ENCODE data around the gene UBA6.
"Not testable (repeated sequence)": the region's sequence is repeated elsewhere in the genome, so short reads cannot be mapped to it uniquely, and the experiment has no call there.

The UBA6 gene

DNA sequence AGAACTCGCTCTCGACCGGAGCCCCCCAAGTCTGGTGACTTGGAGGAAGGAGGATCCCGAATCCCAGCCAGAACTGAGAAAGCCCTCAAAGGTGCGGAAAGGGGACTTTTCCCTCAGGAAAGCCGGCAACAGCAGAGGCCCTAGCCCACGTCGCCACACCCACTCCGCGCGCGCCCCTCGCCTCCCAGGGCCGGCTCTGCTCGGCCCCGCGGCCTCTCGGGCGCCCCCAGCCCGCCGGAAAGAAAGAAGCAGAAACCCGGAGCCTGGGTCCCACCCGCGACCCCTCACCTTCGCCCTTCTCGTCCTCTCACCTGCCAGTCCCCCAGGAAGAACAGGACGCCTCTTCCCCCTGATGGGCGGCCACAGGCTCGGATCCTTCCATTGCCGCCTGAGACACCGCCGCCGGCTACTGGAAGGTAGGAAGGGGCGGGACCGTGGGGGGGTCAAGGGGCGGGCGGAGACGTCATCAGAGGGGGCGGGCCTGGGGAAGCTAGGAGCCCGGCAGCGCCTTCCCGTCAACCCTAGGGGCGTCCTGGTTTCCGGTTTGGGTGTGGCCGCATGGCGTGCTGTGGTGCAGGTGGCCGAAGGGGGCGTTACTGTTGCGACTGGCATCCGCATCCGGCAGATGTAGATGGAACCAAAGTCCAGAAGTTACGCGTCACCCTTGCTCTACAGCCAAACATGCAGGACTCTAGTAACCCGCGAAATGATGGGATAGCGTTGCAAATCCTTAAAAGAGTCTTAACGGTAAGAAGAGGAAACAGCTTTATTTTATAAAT is at the start of gene UBA6:
TSS of gene UBA6 (minus strand) at position 418 of the 779 bp plus-strand sequence. CDS start at position 382, 36 bp downstream.
- DNase-seq = peak; percentile 96

DNA sequence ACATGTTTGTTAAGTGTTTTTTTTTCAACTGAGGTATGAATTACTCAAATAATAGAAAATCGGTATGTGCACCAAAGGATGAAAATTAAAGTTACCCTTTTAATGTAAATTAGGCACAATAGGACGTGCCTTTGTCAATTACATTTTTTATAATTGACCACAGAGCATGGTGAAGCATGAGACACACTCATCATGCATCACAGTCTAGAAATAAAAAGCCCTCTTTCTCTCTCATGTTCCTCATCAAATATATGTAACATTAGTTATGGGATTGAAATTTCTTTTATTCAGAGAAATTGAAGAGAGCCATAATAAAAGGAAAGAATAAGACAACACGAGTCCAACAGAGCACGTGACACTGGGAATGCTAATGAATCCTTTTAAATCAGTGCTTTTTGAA is 49.7 kb upstream of the UBA6 start:
- no peak for DNase-seq

DNA sequence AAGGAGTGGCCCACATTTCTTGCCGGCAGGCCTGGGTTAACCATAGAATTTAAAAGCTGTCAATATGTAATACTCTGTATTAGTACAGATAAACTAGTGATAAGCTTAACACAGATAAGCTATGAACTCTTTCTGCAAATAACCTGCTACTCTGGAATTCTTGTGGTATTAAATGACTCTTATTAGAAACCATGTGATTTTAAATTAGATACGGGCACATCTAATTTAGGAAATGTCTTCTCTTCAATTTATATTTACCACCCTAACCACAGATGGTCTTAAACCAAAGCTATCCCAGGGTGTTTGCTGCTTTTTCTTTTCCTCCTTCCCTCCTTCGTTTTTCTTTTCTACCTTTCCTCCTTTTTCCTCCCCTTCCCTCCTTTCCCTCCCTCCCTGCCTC is 48.3 kb upstream of the UBA6 start:
- no peak for DNase-seq

DNA sequence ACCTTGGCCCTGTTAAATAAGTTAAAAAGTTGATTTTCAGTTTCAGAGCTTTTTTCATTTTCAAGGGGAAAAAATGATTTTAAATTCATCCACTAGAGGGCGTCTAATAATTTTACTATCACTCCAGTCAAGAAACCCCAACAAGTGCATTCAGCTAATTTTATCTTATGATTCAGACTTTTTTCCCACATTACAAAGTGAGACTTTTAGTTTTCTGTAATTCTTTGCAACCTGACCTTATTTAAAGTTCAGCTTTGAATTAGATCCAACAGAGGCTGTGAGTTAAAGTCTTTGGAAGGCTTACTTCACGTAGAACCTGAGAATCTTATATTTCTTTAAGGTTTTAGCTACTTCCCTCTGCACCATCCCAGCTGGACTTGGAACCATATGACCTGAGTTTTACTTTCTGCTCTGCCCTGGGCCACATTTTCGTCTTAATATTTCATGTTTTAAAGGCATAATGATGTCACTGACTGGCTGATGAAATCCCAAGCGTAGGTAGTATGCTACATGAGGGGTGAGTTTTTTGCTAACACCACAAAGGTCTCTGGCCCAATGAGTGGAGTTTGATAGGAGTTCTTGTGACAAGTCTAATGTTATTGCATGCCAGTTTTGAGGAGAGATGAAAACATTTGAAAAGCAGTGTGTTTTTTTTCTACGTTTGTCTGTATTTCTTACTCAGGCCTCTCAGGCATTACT is 46.0 kb upstream of the UBA6 start:
- DNase-seq = no peak

DNA sequence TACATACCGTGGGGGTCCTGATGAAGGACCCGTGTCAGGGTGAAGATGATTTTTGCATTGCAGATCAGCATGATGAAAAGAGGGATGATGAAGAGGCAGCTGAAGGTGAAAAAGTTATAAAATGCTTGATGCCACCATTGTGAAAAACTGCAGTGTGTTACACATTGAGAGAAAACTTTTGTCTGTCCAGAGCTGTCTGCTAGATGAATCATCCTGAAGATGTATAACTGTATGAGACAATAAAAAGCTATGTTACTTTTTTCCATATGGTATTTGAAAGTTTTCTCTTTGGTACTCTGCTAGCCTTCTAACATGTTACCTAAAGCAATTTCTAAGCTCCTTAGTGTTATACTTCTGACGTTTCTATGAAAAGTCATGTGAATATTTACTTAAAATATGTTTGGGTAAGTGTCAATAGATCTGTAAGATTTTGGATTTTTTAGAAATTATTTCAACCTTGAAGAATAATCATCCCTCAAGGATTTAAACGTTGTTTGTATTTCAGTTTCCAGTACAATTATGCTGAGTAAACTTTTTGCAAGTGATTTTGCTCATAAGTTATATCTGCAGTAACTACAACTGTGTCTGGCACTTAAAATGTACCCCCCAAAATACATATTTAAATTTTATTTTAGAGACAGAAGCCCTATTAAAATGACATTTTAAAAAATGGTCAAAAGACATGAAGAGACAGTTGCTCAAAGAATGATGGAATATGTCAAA is 43.8 kb upstream of the UBA6 start:
- no peak for DNase-seq

- no peak for DNase-seq
These were observed 42.2 kb upstream of the UBA6 start for GRCh38 chr4:67743194-67743593.

DNA sequence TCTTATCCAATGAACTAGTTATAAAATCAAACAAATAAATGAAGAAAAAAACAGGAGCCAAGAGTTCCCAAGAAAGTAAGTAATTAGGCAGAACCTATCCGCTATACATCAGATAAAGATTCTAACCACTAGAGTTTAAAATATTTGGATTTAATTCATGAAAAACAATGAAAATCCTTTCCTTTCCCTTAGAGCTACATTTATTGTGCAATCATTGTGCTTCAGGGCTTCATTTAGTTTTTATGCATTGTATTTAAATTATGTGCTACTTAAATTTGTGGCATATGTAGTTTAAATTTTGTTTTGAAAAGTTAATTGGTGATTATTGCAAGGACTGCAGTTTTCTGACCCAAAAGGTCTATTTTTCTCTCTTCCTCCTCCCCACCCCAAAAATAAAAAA is 35.3 kb upstream of the UBA6 start:
- DNase-seq = no peak

GRCh38 chr4:67735325-67735724 is 34.4 kb upstream of the UBA6 start:
- DNase-seq = no peak

GRCh38 chr4:67730511-67730910 is 29.6 kb upstream of the UBA6 start:
- DNase-seq = not testable (repeated sequence)

DNA sequence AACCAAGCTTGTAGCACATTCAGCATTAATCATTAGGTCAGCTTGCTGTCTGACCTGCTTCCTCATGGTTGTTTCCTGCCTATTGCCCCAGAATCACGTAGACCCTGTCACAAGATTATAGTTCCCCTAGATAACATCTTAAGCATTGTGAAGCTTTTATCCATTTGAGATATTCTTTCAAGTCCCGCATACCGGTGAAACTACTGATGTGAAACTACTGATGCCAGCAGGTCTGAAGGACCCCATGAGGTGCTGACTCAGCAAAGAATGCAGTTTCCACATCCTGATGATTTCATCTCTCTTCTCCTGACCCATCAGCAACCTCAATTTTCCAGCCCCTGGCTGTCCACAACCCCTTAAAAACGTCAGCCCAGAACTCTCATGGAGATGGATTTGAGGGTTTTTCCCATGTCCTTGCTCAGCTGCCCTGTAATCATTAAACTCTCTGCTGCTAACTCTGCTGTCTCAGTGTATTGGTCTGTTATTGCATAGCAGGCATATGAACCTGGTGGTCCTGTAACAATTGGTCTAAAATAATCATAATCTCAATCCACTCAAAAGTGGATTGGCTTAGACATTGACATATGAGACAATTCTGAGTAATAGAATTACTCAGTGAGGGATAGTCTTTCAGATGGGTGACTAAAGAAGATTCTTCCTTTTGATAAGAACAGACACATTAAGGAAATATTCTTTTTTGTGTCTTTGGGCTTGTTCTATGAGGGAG is 26.3 kb upstream of the UBA6 start:
- no peak for DNase-seq

GRCh38 chr4:67725981-67726380 is 25.0 kb upstream of the UBA6 start:
- DNase-seq = no peak

DNA sequence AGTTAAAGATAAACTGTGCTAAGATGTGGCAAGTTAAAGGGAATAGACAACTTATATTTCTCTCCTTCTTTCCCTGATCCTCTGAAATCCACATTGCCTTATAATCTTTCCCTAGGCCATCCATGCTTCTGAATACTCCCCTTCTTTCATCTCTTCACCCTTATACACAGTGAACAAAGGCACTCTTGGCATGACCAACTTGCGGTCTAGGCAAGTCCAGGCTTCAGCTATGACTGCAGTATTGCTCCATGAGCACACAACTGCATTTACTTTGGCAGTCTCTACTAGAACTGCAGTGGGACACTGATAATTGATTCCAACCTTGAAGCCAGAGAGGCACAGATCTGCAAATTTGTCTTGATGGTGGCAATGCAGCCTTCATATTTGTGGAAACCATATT is 24.2 kb upstream of the UBA6 start:
- DNase-seq = no peak

GRCh38 chr4:67723949-67724348 is 23.0 kb upstream of the UBA6 start:
- no peak for DNase-seq

GRCh38 chr4:67723341-67723740 is 22.4 kb upstream of the UBA6 start:
- no peak for DNase-seq

GRCh38 chr4:67721770-67722597 is 21.0 kb upstream of the UBA6 start:
- DNase-seq = no peak

DNA sequence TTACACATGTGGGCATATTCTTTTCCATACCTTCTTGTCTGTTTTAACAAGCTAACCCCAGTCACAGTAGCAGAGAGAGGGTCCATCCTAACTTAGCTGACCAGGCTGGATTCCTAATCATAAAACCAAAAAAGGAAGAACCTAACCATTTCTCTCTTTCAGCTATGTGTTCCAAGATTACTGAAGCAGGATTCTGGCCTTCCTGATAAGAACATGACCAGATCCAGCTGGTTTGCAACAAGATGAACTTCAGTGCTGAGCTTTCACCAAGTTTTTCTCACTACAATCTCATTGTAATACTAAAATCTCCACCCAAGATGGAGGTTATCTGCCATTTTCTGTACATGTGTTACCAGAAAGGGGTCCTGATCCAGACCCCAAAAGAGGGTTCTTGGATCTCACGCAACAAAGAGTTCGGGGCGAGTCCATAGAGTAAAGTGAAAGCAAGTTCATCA is 20.4 kb upstream of the UBA6 start:
- no peak for DNase-seq

DNA sequence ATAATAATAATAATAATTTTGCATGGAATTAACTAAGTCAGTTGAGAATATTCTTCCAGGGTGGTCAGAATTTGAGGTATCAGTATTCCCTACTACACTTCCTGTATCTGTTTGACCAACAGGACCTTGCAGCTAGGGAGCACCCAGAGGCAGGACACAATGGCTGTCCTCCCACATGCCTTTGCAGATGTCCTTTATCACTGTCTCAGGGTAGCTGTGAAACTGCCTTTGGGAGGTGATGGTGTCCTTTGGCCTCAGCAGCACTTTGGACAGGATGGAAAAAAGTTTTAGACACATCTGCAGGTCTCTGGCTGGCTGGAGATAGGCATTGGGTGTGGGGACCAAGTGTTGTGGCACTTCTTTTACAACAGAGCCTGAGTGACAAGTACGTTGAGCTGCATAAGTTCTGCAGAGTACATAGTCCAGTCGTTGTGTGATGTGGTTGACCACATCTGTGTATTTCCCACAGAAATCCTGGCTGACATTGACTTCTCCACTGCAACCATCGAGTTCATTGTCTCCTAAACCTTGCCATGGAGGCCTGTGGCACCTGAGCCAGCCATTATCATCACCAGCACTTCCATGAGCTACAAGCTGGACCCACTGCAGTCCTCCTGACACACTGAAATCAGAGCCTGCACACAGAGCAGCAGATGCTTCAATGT is 19.1 kb upstream of the UBA6 start:
- no peak for DNase-seq

GRCh38 chr4:67718848-67719247 is 17.9 kb upstream of the UBA6 start:
- no peak for DNase-seq

DNA sequence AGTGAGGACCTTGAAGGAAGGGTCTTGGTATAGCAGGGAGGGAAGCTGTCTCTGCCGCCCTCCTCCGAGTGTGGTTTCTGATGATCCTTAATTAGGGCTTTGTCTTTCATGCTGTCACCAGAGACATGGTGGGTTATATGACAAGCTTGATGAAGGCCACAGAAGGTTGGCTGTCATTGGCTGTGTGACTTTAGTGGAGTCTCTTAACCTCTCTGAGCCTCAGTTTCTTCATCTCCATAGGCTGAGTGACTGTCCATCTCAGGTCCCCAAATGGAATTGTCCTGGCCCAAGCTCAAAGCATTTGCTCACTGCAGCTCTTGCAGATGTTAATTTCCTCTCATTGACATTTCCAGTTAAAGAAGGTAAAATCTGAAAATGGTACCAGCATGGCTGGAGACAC is 16.6 kb upstream of the UBA6 start:
- DNase-seq = no peak

- DNase-seq = no peak
These were observed 14.0 kb upstream of the UBA6 start for GRCh38 chr4:67714955-67715354.

DNA sequence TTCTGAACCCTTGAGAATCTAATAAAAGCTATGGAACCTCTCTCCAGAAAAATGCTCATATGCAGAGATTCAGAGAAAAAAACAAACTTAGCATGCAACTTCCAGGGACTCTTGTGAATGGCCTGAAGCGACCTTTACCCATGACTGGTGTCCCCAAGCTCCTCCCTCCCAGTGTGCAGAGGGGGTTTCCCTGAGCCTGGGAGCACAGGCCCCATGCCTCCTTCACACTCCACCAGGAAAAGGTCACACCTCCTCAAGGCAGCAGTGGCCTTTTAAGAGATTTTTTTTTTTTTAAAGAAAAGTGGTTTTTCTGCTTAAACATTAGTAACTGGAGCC is 13.3 kb upstream of the UBA6 start:
- DNase-seq = peak; percentile 46
